ENCODE data around the gene NOL4.

DNA sequence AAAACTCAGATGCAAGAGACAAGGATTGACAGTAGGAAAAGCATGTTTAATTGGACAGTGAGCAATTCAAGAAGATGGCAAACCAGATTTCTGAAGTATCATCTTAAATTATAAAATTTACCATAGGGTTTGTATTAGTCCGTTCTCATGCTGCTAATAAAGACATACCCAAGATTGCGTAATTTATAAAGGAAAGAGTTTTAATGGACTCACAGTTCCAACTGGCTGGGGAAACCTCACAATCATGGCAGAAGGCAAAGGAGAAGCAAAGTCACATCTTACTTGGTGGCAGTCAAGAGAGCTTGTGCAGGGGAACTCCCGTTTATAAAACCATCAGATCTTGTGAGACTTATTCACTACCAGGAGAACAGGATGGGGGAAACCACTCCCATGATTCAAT is 24.0 kb upstream of the NOL4 start:
- TF ChIP-seq, protein P1, sequence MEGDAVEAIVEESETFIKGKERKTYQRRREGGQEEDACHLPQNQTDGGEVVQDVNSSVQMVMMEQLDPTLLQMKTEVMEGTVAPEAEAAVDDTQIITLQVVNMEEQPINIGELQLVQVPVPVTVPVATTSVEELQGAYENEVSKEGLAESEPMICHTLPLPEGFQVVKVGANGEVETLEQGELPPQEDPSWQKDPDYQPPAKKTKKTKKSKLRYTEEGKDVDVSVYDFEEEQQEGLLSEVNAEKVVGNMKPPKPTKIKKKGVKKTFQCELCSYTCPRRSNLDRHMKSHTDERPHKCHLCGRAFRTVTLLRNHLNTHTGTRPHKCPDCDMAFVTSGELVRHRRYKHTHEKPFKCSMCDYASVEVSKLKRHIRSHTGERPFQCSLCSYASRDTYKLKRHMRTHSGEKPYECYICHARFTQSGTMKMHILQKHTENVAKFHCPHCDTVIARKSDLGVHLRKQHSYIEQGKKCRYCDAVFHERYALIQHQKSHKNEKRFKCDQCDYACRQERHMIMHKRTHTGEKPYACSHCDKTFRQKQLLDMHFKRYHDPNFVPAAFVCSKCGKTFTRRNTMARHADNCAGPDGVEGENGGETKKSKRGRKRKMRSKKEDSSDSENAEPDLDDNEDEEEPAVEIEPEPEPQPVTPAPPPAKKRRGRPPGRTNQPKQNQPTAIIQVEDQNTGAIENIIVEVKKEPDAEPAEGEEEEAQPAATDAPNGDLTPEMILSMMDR (conservative IDR thresholded peaks at IDR 0.05 in 1 of 2, IDR thresholded peaks at IDR 0.05 in 1 of 2; ENCODE audit: extremely low read depth in 1 of 2, insufficient read depth in 1 of 2, low read depth in 1 of 2, low read length in 2 of 2) = no peak
- TF ChIP-seq EZH2 (IDR thresholded peaks at IDR 0.05; ENCODE audit: borderline replicate concordance, low read length) = no peak

Data from mammary epithelial cell (primary cell).